Transverse colon (tissue), 4 donors: ENCODE results near the gene MAPKAP1. TPM values are rescaled to one million over a fixed set of nuclear protein-coding genes. Genes with fewer than 3 reads are reported as not detected.

Experiments
- DNase-seq: peaks from one replicate; pipeline ENCODE4 v3.0.0-alpha.2; 2019
- H3K27ac ChIP-seq, 4 donors: fragments of 200-600 bp; sonication (generic); 2 replicates each; pipeline ENCODE4 v1.5.1; 2016 to 2018; ENCODE audit warnings: inconsistent platforms in 4 of 4
- H3K27me3 ChIP-seq: fragments of 200-600 bp; sonication (generic); 2 replicates; pipeline ENCODE4 v1.5.1; 2017; ENCODE audit warnings: inconsistent platforms
- H3K36me3 ChIP-seq, 4 donors: fragments of 200-600 bp; sonication (generic); 2 replicates each; pipeline ENCODE4 v1.5.1; 2017 to 2019; ENCODE audit warnings: inconsistent platforms in 4 of 4
- H3K4me1 ChIP-seq, 4 donors: fragments of 200-600 bp; sonication (generic); 2 replicates each; pipeline ENCODE4 v1.5.1; 2017 to 2020; ENCODE audit warnings: inconsistent platforms in 4 of 4
- H3K4me3 ChIP-seq, 4 donors: fragments of 200-600 bp; sonication (generic); 1 replicate in 1 of 4; 2 replicates in 3 of 4; pipeline versions ENCODE4 v1.5.1 to v1.6.1; 2017 to 2019; ENCODE audit warnings: inconsistent platforms in 4 of 4
- H3K9me3 ChIP-seq, 2 donors: fragments of 200-600 bp; sonication (generic); 2 replicates each; pipeline ENCODE4 v1.5.1; 2017 to 2019; ENCODE audit warnings: inconsistent platforms in 2 of 2
- CTCF ChIP-seq, 5 experiments: fragments of 200-600 bp in 3 of 5; fragments of 450-650 bp in 2 of 5; sonication (generic) in 3 of 5; IDR thresholded peaks; 1 replicate in 2 of 5; 2 replicates in 3 of 5; pipeline ENCODE4 v1.5.1; 2016 to 2017; ENCODE audit warnings: antibody characterized with exemption in 5 of 5, inconsistent platforms in 3 of 5, mild to moderate bottlenecking in 2 of 5, moderate library complexity in 1 of 5
- EP300 ChIP-seq: sonication (generic); formaldehyde crosslinking; IDR thresholded peaks from one replicate; pipeline ENCODE4 v1.6.1; 2017; ENCODE audit warnings: antibody characterized with exemption, low read depth
- POLR2A ChIP-seq: fragments of 450-650 bp; IDR thresholded peaks from one replicate; pipeline ENCODE4 v1.6.1; 2016; ENCODE audit warnings: antibody characterized with exemption, mild to moderate bottlenecking, moderate library complexity
- POLR2AphosphoS5 ChIP-seq, 3 donors: sonication (generic); formaldehyde crosslinking; IDR thresholded peaks; one replicate each; pipeline ENCODE4 v1.6.1; 2016; ENCODE audit warnings: antibody characterized with exemption in 3 of 3
- WGBS, 2 donors: methylation state at CpG; one replicate each; pipeline ENCODE4 v1.1.5; 2018; ENCODE audit warnings: low coverage in 1 of 2; 5-methylcytosine and 5-hydroxymethylcytosine counted together
- in situ Hi-C, 4 donors: fragments of 200-750 bp; cut with MboI; loops; one replicate each; pipeline versions ENCODE4 v1.15.0 to v1.15.1; 2017; ENCODE audit warnings: low sequenced_read_pairs in 3 of 4, low pct_ligation_motif_present in 1 of 4, low pct_unique_long_range_greater_than_20kb in 1 of 4
- intact Hi-C: fragments of 100-400 bp; cut with DNase I; formaldehyde crosslinking; loops from one replicate; pipeline ENCODE4 v1.15.1; 2023; ENCODE audit warnings: low total_unique reads
- total RNA-seq, 4 donors: library from RNA; depleted of rRNA; stranded (reverse); fragments of >200 nt; gene quantifications; one replicate each; pipeline ENCODE4 v1.1.0, GENCODE V29; 2016

MAPKAP1 gene
- total RNA-seq, 4 donors from 2014 or later, result 59.8 to 83.4 (median 71.2) TPM

GRCh38 chr9:125427556-125427955 is 279.5 kb downstream of the MAPKAP1 start:
- Histone ChIP-seq H3K27me3 (no peaks in the 10 kb centered on the region), H3K4me1 (peaks cover 0 to 5% (median 0%) of the 10 kb centered on the region in 4 donors), H3K4me3 (no peak overlapping the region), H3K27ac (no peak overlapping the region), H3K9me3 (no peaks in the 10 kb centered on the region), H3K36me3 (no peaks in the 10 kb centered on the region)
- WGBS, 2 donors, result 90 to 92% methylated on average over 2 to 18 of the region's 18 CpGs
- TF ChIP-seq CTCF (IDR thresholded peaks at IDR 0.05), result no peak
- no peak for TF ChIP-seq POLR2AphosphoS5 (IDR thresholded peaks at IDR 0.05)
- TF ChIP-seq EP300, result no peak
- in situ Hi-C loops, result no loop called here
- no peak for DNase-seq
- intact Hi-C loops, result no loop called here

GRCh38 chr9:125426926-125427325 is 280.1 kb downstream of the MAPKAP1 start:
- H3K9me3 ChIP-seq, result no peaks in the 10 kb centered on the region
- WGBS, 2 donors, result 93% methylated on average over 17 of the region's 17 CpGs; no CpG with 5 or more reads in 1 of the 2 donors
- H3K27ac ChIP-seq, result no peak overlapping the region
- H3K27me3 ChIP-seq, result no peaks in the 10 kb centered on the region
- intact Hi-C loops (no loop called here), in situ Hi-C loops (no loop called here)
- no peak for DNase-seq
- TF ChIP-seq POLR2A (no peak), POLR2AphosphoS5 (IDR thresholded peaks at IDR 0.05) (no peak), CTCF (IDR thresholded peaks at IDR 0.05) (no peak), EP300 (no peak)
- no peak overlapping the region for H3K4me3 ChIP-seq
- peaks cover 0 to 5% (median 0%) of the 10 kb centered on the region in 4 donors for H3K4me1 ChIP-seq
- no peaks in the 10 kb centered on the region for H3K36me3 ChIP-seq

- no peaks in the 10 kb centered on the region for H3K36me3 ChIP-seq
- intact Hi-C loops, result no loop called here
Measured at GRCh38 chr9:125425901-125426515, 281.0 kb downstream of the MAPKAP1 start.

More at GRCh38 chr9:125425901-125426515, 281.0 kb downstream of the MAPKAP1 start:
- Histone ChIP-seq H3K9me3 (no peaks in the 10 kb centered on the region), H3K27me3 (no peaks in the 10 kb centered on the region), H3K4me1 (peaks cover 0 to 5% (median 0%) of the 10 kb centered on the region in 4 donors), H3K4me3 (no peak overlapping the region), H3K27ac (peak overlapping the region in 1 of 4 donors; percentile 30)
- WGBS, 2 donors, result 89% methylated on average over 14 of the region's 14 CpGs; no CpG with 5 or more reads in 1 of the 2 donors
- TF ChIP-seq POLR2A (no peak), POLR2AphosphoS5 (IDR thresholded peaks at IDR 0.05) (no peak), EP300 (no peak), CTCF (IDR thresholded peaks at IDR 0.05) (no peak)
- in situ Hi-C loops, result no loop called here
- DNase-seq, result no peak
